ENCODE results near the gene SRCAP.

- TF ChIP-seq CTCF (IDR thresholded peaks at IDR 0.05) (no peak), POLR2A (IDR thresholded peaks at IDR 0.05) (no peak), POLR2AphosphoS5 (IDR thresholded peaks at IDR 0.05) (no peak)
Measured at GRCh38 chr16:30750876-30751465, 52.0 kb downstream of the SRCAP start.

Measured in transverse colon (tissue), 4 donors.